ENCODE measurements around the gene CERS6.

CERS6 gene

GRCh38 chr2:168594778-168595177 is 138.7 kb downstream of the CERS6 start:
- TF ChIP-seq CTCF (IDR thresholded peaks at IDR 0.05; ENCODE audit: low read depth, low read length), result no peak
- H3K4me3 ChIP-seq (ENCODE audit: low read depth, low read length), result no peak overlapping the region
- H3K4me1 ChIP-seq, result no peaks in the 10 kb centered on the region
- H3K9me3 ChIP-seq, result no peaks in the 10 kb centered on the region
- no peaks in the 10 kb centered on the region for H3K36me3 ChIP-seq
- no peak for DNase-seq
- H3K27me3 ChIP-seq, result no peaks in the 10 kb centered on the region

- H3K4me1 ChIP-seq, result no peaks in the 10 kb centered on the region
- no peak for DNase-seq
- no peaks in the 10 kb centered on the region for H3K9me3 ChIP-seq
- H3K4me3 ChIP-seq (ENCODE audit: low read depth, low read length), result no peak overlapping the region
- H3K36me3 ChIP-seq, result no peaks in the 10 kb centered on the region
- H3K27me3 ChIP-seq, result no peaks in the 10 kb centered on the region
- no peak for TF ChIP-seq CTCF (IDR thresholded peaks at IDR 0.05; ENCODE audit: low read depth, low read length)
These were observed 141.0 kb downstream of the CERS6 start for GRCh38 chr2:168596881-168597655.

GRCh38 chr2:168599738-168600137 is 143.7 kb downstream of the CERS6 start:
- no peaks in the 10 kb centered on the region for H3K36me3 ChIP-seq
- no peak for DNase-seq
- TF ChIP-seq CTCF (IDR thresholded peaks at IDR 0.05; ENCODE audit: low read depth, low read length), result no peak
- H3K4me1 ChIP-seq, result no peaks in the 10 kb centered on the region
- H3K27me3 ChIP-seq, result no peaks in the 10 kb centered on the region
- no peaks in the 10 kb centered on the region for H3K9me3 ChIP-seq
- H3K4me3 ChIP-seq (ENCODE audit: low read depth, low read length), result no peak overlapping the region

- Histone ChIP-seq H3K4me1 (no peaks in the 10 kb centered on the region), H3K4me3 (ENCODE audit: low read depth, low read length) (no peak overlapping the region), H3K36me3 (no peaks in the 10 kb centered on the region), H3K27me3 (no peaks in the 10 kb centered on the region), H3K9me3 (no peaks in the 10 kb centered on the region)
- no peak for TF ChIP-seq CTCF (IDR thresholded peaks at IDR 0.05; ENCODE audit: low read depth, low read length)
- no peak for DNase-seq
These were observed 144.9 kb downstream of the CERS6 start for GRCh38 chr2:168600949-168601348.

- Histone ChIP-seq H3K4me3 (ENCODE audit: low read depth, low read length) (no peak overlapping the region), H3K36me3 (no peaks in the 10 kb centered on the region), H3K4me1 (no peaks in the 10 kb centered on the region), H3K27me3 (no peaks in the 10 kb centered on the region), H3K9me3 (no peaks in the 10 kb centered on the region)
- DNase-seq, result no peak
- no peak for TF ChIP-seq CTCF (IDR thresholded peaks at IDR 0.05; ENCODE audit: low read depth, low read length)
These were observed 145.7 kb downstream of the CERS6 start for GRCh38 chr2:168601741-168602140.

GRCh38 chr2:168602379-168602778 is 146.3 kb downstream of the CERS6 start:
- Histone ChIP-seq H3K9me3 (no peaks in the 10 kb centered on the region), H3K4me1 (no peaks in the 10 kb centered on the region), H3K27me3 (no peaks in the 10 kb centered on the region), H3K4me3 (ENCODE audit: low read depth, low read length) (no peak overlapping the region), H3K36me3 (no peaks in the 10 kb centered on the region)
- no peak for TF ChIP-seq CTCF (IDR thresholded peaks at IDR 0.05; ENCODE audit: low read depth, low read length)
- DNase-seq, result no peak

Measured in BE2C (cell line).